Endothelial cell of umbilical vein (primary cell): ENCODE measurements around the gene PIK3R6. TPM values are rescaled to one million over a fixed set of nuclear protein-coding genes. Genes with fewer than 3 reads are reported as not detected.
A peak's percentile ranks its signal among the peaks of the same experiment; 100 is the strongest.

Experiments
- BruUV-seq: library from RNA; stranded (reverse); fragments of 400-500 nt; replicated peaks from 2 replicates; lab custom pipeline; 2021; lab: Mats Ljungman, UMichigan
- CTCF ChIA-PET: fragments of 300-600, 350-600 bp; sonication (Branson Sonifier 250); formaldehyde crosslinking; loops from one replicate; lab custom pipeline; 2021; ENCODE audit warnings: antibody characterized with exemption, inconsistent platforms; lab: Charles Lee
- POLR2A ChIA-PET: fragments of 300-600, 350-600 bp; sonication (Branson Sonifier 250); formaldehyde crosslinking; loops from one replicate; lab custom pipeline; 2021; ENCODE audit warnings: antibody characterized with exemption, inconsistent platforms; lab: Charles Lee
- DNase-seq: peaks from one replicate; pipeline ENCODE4 v3.0.0-alpha.2; 2011; ENCODE audit warnings: low read depth, low spot score
- FAIRE-seq: peaks from 2 replicates; lab custom pipeline; 2011; peaks lifted over from hg19 to GRCh38; lab: Jason Lieb, UNC
- H2AFZ ChIP-seq: 2 replicates; pipeline ENCODE4 v1.6.0; 2012; ENCODE audit warnings: low read depth, low read length, control low read depth, inconsistent platforms
- H3K27ac ChIP-seq: 2 replicates; pipeline ENCODE4 v1.5.1; 2011; ENCODE audit warnings: low read depth, mild to moderate bottlenecking, control low read depth, low read length, moderate library complexity; ENCODE audit not compliant: insufficient read depth
- H3K27me3 ChIP-seq, 2 experiments: 2 replicates each; pipeline versions ENCODE4 v1.6.0 to v1.6.1; 2011; ENCODE audit warnings: low read length in 2 of 2, mixed read lengths in 1 of 2; ENCODE audit not compliant: control insufficient read depth in 2 of 2, insufficient read depth in 2 of 2
- H3K36me3 ChIP-seq, 2 experiments: 2 replicates in 1 of 2; 3 replicates in 1 of 2; pipeline ENCODE4 v1.5.1; 2011; ENCODE audit warnings: low read length in 2 of 2, mild to moderate bottlenecking in 1 of 2, moderate library complexity in 1 of 2; ENCODE audit not compliant: control insufficient read depth in 2 of 2, insufficient read depth in 2 of 2; ENCODE audit errors: extremely low read depth in 1 of 2
- H3K4me1 ChIP-seq: 3 replicates; pipeline ENCODE4 v1.5.1; 2011; ENCODE audit warnings: mild to moderate bottlenecking, low read length; ENCODE audit not compliant: control insufficient read depth, insufficient read depth; ENCODE audit errors: extremely low read depth
- H3K4me2 ChIP-seq: 2 replicates; pipeline ENCODE4 v1.6.1; 2011; ENCODE audit warnings: low read length, control low read depth, mixed read lengths; ENCODE audit not compliant: insufficient read depth
- H3K4me3 ChIP-seq, 3 experiments: fragments of 200-600 bp in 1 of 3; sonication (generic), shearing (Covaris generic) in 1 of 3; replicated peaks in 1 of 3; 2 replicates each; pipeline ENCODE4 v1.5.1; 2011 to 2016; ENCODE audit warnings: control low read depth in 3 of 3, low read length in 3 of 3, mild to moderate bottlenecking in 2 of 3, inconsistent platforms in 1 of 3, low read depth in 1 of 3, moderate library complexity in 1 of 3; ENCODE audit not compliant: insufficient read depth in 1 of 3
- H3K79me2 ChIP-seq: 2 replicates; pipeline ENCODE4 v1.6.0; 2012; ENCODE audit warnings: low read length, inconsistent platforms; ENCODE audit not compliant: control insufficient read depth, insufficient read depth
- H3K9ac ChIP-seq: replicated peaks from 2 replicates; pipeline ENCODE3; 2011; ENCODE audit warnings: low read length, control low read depth; ENCODE audit not compliant: insufficient read depth; ENCODE audit errors: extremely low read depth
- H3K9me1 ChIP-seq: replicated peaks from 3 replicates; pipeline ENCODE4 v1.6.0; 2011; ENCODE audit warnings: mild to moderate bottlenecking, low read length; ENCODE audit not compliant: control insufficient read depth, insufficient read depth; ENCODE audit errors: extremely low read depth
- H3K9me3 ChIP-seq: replicated peaks from 2 replicates; pipeline ENCODE4 v1.5.1; 2012; ENCODE audit warnings: low read length, inconsistent platforms; ENCODE audit not compliant: control insufficient read depth, insufficient read depth
- H4K20me1 ChIP-seq: replicated peaks from 2 replicates; pipeline ENCODE3; 2011; ENCODE audit warnings: mild to moderate bottlenecking, low read length; ENCODE audit not compliant: control insufficient read depth, insufficient read depth; ENCODE audit errors: extremely low read depth
- EZH2 ChIP-seq: IDR thresholded peaks from 2 replicates; pipeline ENCODE4 v1.6.1; 2012; ENCODE audit warnings: borderline replicate concordance, low read depth, mild to moderate bottlenecking, moderate library complexity, low read length, inconsistent platforms; ENCODE audit not compliant: severe bottlenecking
- FOS ChIP-seq: IDR thresholded peaks from 2 replicates; pipeline ENCODE4 v1.6.1; 2011; ENCODE audit warnings: mild to moderate bottlenecking, low read length, moderate library complexity, borderline replicate concordance; ENCODE audit not compliant: insufficient read depth
- GATA2 ChIP-seq: IDR thresholded peaks from 2 replicates; pipeline ENCODE4 v1.7.0; 2011; ENCODE audit warnings: low read depth, mild to moderate bottlenecking, moderate library complexity, mixed read lengths, low read length; ENCODE audit not compliant: insufficient read length, insufficient read depth
- JUN ChIP-seq: IDR thresholded peaks from 2 replicates; pipeline ENCODE4 v1.6.1; 2011; ENCODE audit warnings: borderline replicate concordance, low read depth; ENCODE audit not compliant: insufficient read length, insufficient read depth
- POLR2AphosphoS5 ChIP-seq: IDR thresholded peaks from 2 replicates; pipeline ENCODE4 v1.6.1; 2012; ENCODE audit warnings: low read depth, mild to moderate bottlenecking, control low read depth, low read length, moderate library complexity; ENCODE audit not compliant: insufficient read depth
- dilution Hi-C: fragments of 300-500 bp; cut with MboI; formaldehyde crosslinking; loops from one replicate; pipeline ENCODE4 v1.15.0; 2019; ENCODE audit warnings: low sequenced_read_pairs; ENCODE audit not compliant: extremely low pct_ligation_motif_present
- intact Hi-C: fragments of 100-400 bp; cut with micrococcal nuclease; formaldehyde crosslinking; loops from one replicate; pipeline ENCODE4 v1.10.0; 2022
- polyA plus RNA-seq, 4 experiments: library from polyadenylated mRNA; depleted of rRNA in 3 of 4; stranded (reverse) in 3 of 4; unstranded in 1 of 4; fragments of >200 nt; gene quantifications; 2 replicates each; pipeline versions ENCODE4 v1.2.1 to v1.2.3, GENCODE V29; 2011 to 2012; ENCODE audit warnings: missing spikeins in 1 of 4
- total RNA-seq: library from RNA; stranded (reverse); gene quantifications from 2 replicates; pipeline ENCODE4 v1.2.3, GENCODE V29; 2021
- TF ChIP-seq, protein P1 (sequence below), 2 donors: IDR thresholded peaks; 1 replicate in 1 of 2; 2 replicates in 1 of 2; pipeline ENCODE4 v1.5.1; 2011; ENCODE audit warnings: low read length in 2 of 2, mild to moderate bottlenecking in 2 of 2, moderate library complexity in 2 of 2, control low read depth in 1 of 2, inconsistent platforms in 1 of 2, low read depth in 1 of 2; ENCODE audit not compliant: insufficient read depth in 1 of 2; ENCODE audit errors: extremely low read depth in 1 of 2

Gene PIK3R6
- total and polyA plus RNA-seq, 2 donors (not counting 3 experiments of a cell fraction or from before 2014, with no cell fraction given) = not detected

DNA sequence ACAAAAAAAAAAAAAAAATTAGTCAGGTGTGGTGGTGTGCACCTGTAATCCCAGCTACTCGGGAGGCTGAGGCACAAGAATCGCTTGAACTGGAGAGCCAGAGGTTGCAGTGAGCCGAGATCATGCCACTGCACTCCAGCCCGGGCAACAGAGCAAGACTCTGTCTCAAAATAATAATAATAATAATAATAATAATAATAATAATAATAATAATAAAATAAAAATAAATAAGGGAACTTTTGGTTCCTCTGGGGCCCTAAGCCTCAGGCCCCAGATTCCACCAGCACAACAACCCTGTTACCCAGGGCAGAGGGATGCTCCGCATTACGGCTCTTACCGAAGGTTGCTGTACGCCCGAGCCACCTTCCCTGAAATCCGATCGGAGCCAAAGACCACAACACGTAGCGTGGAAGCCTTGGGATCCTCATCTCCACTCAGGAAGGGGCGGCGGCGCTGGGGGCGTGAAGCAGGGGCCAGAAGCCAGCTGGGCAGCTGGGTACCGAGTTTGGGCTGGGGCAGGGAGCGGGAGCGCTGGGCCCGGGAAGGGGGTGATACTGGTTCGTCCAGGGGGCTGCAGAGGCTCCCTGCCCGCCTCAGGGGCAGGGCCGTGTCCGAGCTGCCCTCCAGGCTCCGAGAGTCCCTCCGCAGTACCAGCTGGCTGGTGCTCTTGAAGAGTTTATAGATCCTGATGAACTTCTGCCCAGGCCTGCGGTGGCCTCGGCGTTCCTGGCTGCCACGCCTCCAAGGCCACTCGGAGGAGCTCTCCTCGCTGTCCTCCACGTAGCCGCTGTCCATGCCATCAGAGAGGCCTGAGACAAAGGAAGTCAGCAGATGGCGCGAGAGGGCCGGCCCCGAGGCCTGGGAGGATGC is 20.6 kb upstream of the PIK3R6 start:
- Histone ChIP-seq H3K9me1 (no peaks in the 10 kb centered on the region), H3K9ac (no peak overlapping the region), H3K27ac (no peak overlapping the region), H3K27me3 (no peaks in the 10 kb centered on the region), H3K4me1 (no peaks in the 10 kb centered on the region), H2AFZ (no peak overlapping the region), H3K36me3 (no peaks in the 10 kb centered on the region), H3K79me2 (no peaks in the 10 kb centered on the region), H3K4me2 (no peak overlapping the region), H3K4me3 (no peak overlapping the region), H4K20me1 (no peaks in the 10 kb centered on the region), H3K9me3 (no peaks in the 10 kb centered on the region)
- DNase-seq (no peak), FAIRE-seq (no peak)
- ChIA-PET CTCF (interaction anchor here (0.6 to 1.8 kb wide), 4 partner anchors 13 to 666 kb away, joined by 3 to 19 read pairs (median 4); no protein-coding TSS in a partner anchor), POLR2A (no interaction called here)
- intact Hi-C loops (loop anchor here (1.0 kb wide), 1 partner anchor 110 kb away; no protein-coding TSS in a partner anchor), dilution Hi-C loops (no loop called here)
- BruUV-seq = no TSS peak
- TF ChIP-seq POLR2AphosphoS5 (no peak), EZH2 (no peak), GATA2 (no peak), JUN (no peak), FOS (no peak)
- TF ChIP-seq, protein P1, sequence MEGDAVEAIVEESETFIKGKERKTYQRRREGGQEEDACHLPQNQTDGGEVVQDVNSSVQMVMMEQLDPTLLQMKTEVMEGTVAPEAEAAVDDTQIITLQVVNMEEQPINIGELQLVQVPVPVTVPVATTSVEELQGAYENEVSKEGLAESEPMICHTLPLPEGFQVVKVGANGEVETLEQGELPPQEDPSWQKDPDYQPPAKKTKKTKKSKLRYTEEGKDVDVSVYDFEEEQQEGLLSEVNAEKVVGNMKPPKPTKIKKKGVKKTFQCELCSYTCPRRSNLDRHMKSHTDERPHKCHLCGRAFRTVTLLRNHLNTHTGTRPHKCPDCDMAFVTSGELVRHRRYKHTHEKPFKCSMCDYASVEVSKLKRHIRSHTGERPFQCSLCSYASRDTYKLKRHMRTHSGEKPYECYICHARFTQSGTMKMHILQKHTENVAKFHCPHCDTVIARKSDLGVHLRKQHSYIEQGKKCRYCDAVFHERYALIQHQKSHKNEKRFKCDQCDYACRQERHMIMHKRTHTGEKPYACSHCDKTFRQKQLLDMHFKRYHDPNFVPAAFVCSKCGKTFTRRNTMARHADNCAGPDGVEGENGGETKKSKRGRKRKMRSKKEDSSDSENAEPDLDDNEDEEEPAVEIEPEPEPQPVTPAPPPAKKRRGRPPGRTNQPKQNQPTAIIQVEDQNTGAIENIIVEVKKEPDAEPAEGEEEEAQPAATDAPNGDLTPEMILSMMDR (IDR thresholded peaks at IDR 0.05; ENCODE audit: extremely low read depth in 1 of 2, insufficient read depth in 1 of 2, low read depth in 1 of 2, low read length in 2 of 2) = peak in 1 of 2 donors; percentile 8
